SK-N-MC (cell line): ENCODE measurements around the gene MICU1.

Experiments
- DNase-seq: peaks from one replicate; pipeline ENCODE4 v3.0.0-alpha.2; 2011; ENCODE audit warnings: low read depth, low spot score
- H3K27ac ChIP-seq: fragments of 200-600 bp; sonication (generic); 2 replicates; pipeline ENCODE4 v1.5.1; 2016; ENCODE audit warnings: mixed run types
- H3K36me3 ChIP-seq: fragments of 200-600 bp; sonication (generic); 2 replicates; pipeline ENCODE4 v1.6.1; 2017; ENCODE audit warnings: antibody characterized with exemption, low read length, mixed read lengths; ENCODE audit not compliant: insufficient read depth
- H3K4me3 ChIP-seq: fragments of 200-600 bp; sonication (generic); 2 replicates; pipeline ENCODE4 v1.5.1; 2016
- H3K9ac ChIP-seq: fragments of 200-600 bp; sonication (generic); 2 replicates; pipeline ENCODE4 v1.8.0; 2017; ENCODE audit warnings: mixed run types, mixed read lengths; ENCODE audit not compliant: insufficient read length
- H3K9me3 ChIP-seq: fragments of 200-600 bp; sonication (generic); 2 replicates; pipeline ENCODE4 v1.6.1; 2017; ENCODE audit warnings: low read depth, mild to moderate bottlenecking, antibody characterized with exemption, low read length, moderate library complexity, mixed read lengths
- EZH2 ChIP-seq: fragments of 200-600 bp; sonication (generic); IDR thresholded peaks from one replicate; pipeline ENCODE4 v1.6.1; 2017; ENCODE audit warnings: antibody characterized with exemption
- FOXP2 ChIP-seq: optimal IDR thresholded peaks from 2 replicates; pipeline ENCODE3; 2011; ENCODE audit warnings: mild to moderate bottlenecking, moderate library complexity; ENCODE audit not compliant: insufficient read depth; ENCODE audit errors: extremely low read length, control extremely low read depth
- POLR2AphosphoS5 ChIP-seq: IDR thresholded peaks from 2 replicates; pipeline ENCODE4 v1.6.1; 2012; ENCODE audit warnings: mild to moderate bottlenecking, low read depth, low read length, borderline replicate concordance

The MICU1 gene

GRCh38 chr10:72525689-72526088 is 100.2 kb downstream of the MICU1 start:
- H3K4me3 ChIP-seq, result no peak overlapping the region

GRCh38 chr10:72525277-72525676 is 100.6 kb downstream of the MICU1 start:
- Histone ChIP-seq H3K27ac (no peak overlapping the region), H3K4me3 (no peak overlapping the region), H3K36me3 (no peaks in the 10 kb centered on the region), H3K9me3 (no peaks in the 10 kb centered on the region), H3K9ac (no peak overlapping the region)
- no peak for DNase-seq
- TF ChIP-seq EZH2 (no peak), POLR2AphosphoS5 (no peak), FOXP2 (no peak)

More at GRCh38 chr10:72525689-72526088, 100.2 kb downstream of the MICU1 start:
- no peak for DNase-seq
- Histone ChIP-seq H3K36me3 (no peaks in the 10 kb centered on the region), H3K27ac (no peak overlapping the region), H3K9ac (no peak overlapping the region), H3K9me3 (no peaks in the 10 kb centered on the region)
- no peak for TF ChIP-seq EZH2
- TF ChIP-seq POLR2AphosphoS5, result no peak
- TF ChIP-seq FOXP2, result no peak

GRCh38 chr10:72524489-72524888 is 101.4 kb downstream of the MICU1 start:
- no peak overlapping the region for H3K4me3 ChIP-seq
- H3K9ac ChIP-seq, result no peak overlapping the region
- no peak for DNase-seq

GRCh38 chr10:72523932-72524396 is 101.9 kb downstream of the MICU1 start:
- Histone ChIP-seq H3K9me3 (no peaks in the 10 kb centered on the region), H3K27ac (no peak overlapping the region), H3K36me3 (no peaks in the 10 kb centered on the region), H3K9ac (no peak overlapping the region), H3K4me3 (no peak overlapping the region)
- DNase-seq, result no peak
- TF ChIP-seq EZH2 (no peak), FOXP2 (no peak), POLR2AphosphoS5 (no peak)

More at GRCh38 chr10:72524489-72524888, 101.4 kb downstream of the MICU1 start:
- Histone ChIP-seq H3K36me3 (no peaks in the 10 kb centered on the region), H3K27ac (no peak overlapping the region), H3K9me3 (no peaks in the 10 kb centered on the region)
- TF ChIP-seq EZH2 (no peak), POLR2AphosphoS5 (no peak), FOXP2 (no peak)

- no peak overlapping the region for H3K27ac ChIP-seq
- no peak overlapping the region for H3K9ac ChIP-seq
- TF ChIP-seq POLR2AphosphoS5 (no peak), FOXP2 (no peak), EZH2 (no peak)
- H3K9me3 ChIP-seq, result no peaks in the 10 kb centered on the region
- no peak overlapping the region for H3K4me3 ChIP-seq
- no peaks in the 10 kb centered on the region for H3K36me3 ChIP-seq
- no peak for DNase-seq
These were observed 102.8 kb downstream of the MICU1 start for GRCh38 chr10:72523062-72523461.

- H3K27ac ChIP-seq, result no peak overlapping the region
- no peak overlapping the region for H3K9ac ChIP-seq
- H3K36me3 ChIP-seq, result no peaks in the 10 kb centered on the region
- TF ChIP-seq FOXP2 (no peak), POLR2AphosphoS5 (no peak), EZH2 (no peak)
- no peak overlapping the region for H3K4me3 ChIP-seq
- DNase-seq, result no peak
- H3K9me3 ChIP-seq, result no peaks in the 10 kb centered on the region
These were observed 108.6 kb downstream of the MICU1 start for GRCh38 chr10:72517244-72517643.

GRCh38 chr10:72515455-72515854 is 110.4 kb downstream of the MICU1 start:
- no peak overlapping the region for H3K4me3 ChIP-seq
- H3K9ac ChIP-seq, result no peak overlapping the region
- DNase-seq, result no peak
- no peak overlapping the region for H3K27ac ChIP-seq
- H3K36me3 ChIP-seq, result no peaks in the 10 kb centered on the region
- TF ChIP-seq EZH2 (no peak), FOXP2 (no peak), POLR2AphosphoS5 (no peak)
- no peaks in the 10 kb centered on the region for H3K9me3 ChIP-seq

GRCh38 chr10:72513910-72514309 is 112.0 kb downstream of the MICU1 start:
- no peak for TF ChIP-seq EZH2
- TF ChIP-seq POLR2AphosphoS5, result no peak
- no peak for TF ChIP-seq FOXP2
- DNase-seq, result no peak

GRCh38 chr10:72511459-72511858 is 114.4 kb downstream of the MICU1 start:
- H3K9ac ChIP-seq, result no peak overlapping the region
- no peak for DNase-seq

More at GRCh38 chr10:72513910-72514309, 112.0 kb downstream of the MICU1 start:
- Histone ChIP-seq H3K9me3 (no peaks in the 10 kb centered on the region), H3K4me3 (no peak overlapping the region), H3K9ac (no peak overlapping the region), H3K27ac (no peak overlapping the region), H3K36me3 (no peaks in the 10 kb centered on the region)

GRCh38 chr10:72509941-72510340 is 115.9 kb downstream of the MICU1 start:
- no peak for DNase-seq
- Histone ChIP-seq H3K4me3 (no peak overlapping the region), H3K36me3 (no peaks in the 10 kb centered on the region), H3K9me3 (no peaks in the 10 kb centered on the region), H3K27ac (no peak overlapping the region), H3K9ac (no peak overlapping the region)
- TF ChIP-seq FOXP2 (no peak), POLR2AphosphoS5 (no peak), EZH2 (no peak)

More at GRCh38 chr10:72511459-72511858, 114.4 kb downstream of the MICU1 start:
- Histone ChIP-seq H3K4me3 (no peak overlapping the region), H3K27ac (no peak overlapping the region), H3K9me3 (no peaks in the 10 kb centered on the region), H3K36me3 (no peaks in the 10 kb centered on the region)
- TF ChIP-seq POLR2AphosphoS5, result no peak
- TF ChIP-seq FOXP2, result no peak
- no peak for TF ChIP-seq EZH2
